Measurements from ENCODE around the gene TRIM27.
"Not testable (repeated sequence)": the region's sequence is repeated elsewhere in the genome, so short reads cannot be mapped to it uniquely, and the experiment has no call there.

TRIM27 gene

DNA sequence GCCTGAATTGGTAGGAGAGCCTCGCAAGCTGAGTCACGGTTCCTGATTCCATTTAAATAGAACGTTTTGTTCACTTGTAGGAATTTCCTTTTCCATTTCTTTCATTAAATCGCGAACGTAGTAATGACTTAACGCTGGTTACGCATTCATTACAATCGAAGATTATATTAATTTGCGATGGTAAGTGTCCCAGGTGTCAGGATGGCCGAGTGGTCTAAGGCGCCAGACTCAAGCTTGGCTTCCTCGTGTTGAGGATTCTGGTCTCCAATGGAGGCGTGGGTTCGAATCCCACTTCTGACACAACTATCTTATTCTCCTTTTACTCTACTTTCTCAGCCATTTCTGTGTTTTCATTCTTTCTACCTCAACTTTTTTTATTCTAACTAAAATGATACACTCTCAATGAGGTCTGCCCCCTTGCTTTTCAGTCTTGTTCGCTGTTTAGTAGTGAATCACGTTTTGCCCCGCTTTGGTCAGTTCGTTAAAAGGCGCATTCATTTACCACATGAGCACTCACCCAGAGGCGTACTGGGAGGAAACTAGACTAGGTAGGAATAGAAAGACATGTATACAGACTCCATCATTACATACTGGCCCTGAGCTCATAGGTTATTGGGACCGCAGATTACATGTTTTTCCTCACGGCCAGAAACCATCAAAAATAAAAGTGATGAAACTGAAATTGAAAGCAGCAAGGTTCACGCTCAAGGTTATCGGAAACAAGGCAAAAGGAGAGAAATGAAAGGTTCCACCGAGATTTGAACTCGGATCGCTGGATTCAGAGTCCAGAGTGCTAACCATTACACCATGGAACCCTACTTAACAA, 17.3 kb upstream of the TRIM27 start:
- ChIA-PET POLR2A (no interaction called here), CTCF (interaction anchor here (1.0 to 2.7 kb wide), 4 partner anchors 22 to 103 kb away, joined by 3 to 10 read pairs (median 3); no protein-coding TSS in a partner anchor)
- TF ChIP-seq, protein P1, sequence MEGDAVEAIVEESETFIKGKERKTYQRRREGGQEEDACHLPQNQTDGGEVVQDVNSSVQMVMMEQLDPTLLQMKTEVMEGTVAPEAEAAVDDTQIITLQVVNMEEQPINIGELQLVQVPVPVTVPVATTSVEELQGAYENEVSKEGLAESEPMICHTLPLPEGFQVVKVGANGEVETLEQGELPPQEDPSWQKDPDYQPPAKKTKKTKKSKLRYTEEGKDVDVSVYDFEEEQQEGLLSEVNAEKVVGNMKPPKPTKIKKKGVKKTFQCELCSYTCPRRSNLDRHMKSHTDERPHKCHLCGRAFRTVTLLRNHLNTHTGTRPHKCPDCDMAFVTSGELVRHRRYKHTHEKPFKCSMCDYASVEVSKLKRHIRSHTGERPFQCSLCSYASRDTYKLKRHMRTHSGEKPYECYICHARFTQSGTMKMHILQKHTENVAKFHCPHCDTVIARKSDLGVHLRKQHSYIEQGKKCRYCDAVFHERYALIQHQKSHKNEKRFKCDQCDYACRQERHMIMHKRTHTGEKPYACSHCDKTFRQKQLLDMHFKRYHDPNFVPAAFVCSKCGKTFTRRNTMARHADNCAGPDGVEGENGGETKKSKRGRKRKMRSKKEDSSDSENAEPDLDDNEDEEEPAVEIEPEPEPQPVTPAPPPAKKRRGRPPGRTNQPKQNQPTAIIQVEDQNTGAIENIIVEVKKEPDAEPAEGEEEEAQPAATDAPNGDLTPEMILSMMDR (IDR thresholded peaks at IDR 0.05; ENCODE audit: control extremely low read depth, extremely low read depth, low read depth, missing control alignments): no peak
- peak; percentile 39 for DNase-seq (ENCODE audit: extremely low spot score)

DNA sequence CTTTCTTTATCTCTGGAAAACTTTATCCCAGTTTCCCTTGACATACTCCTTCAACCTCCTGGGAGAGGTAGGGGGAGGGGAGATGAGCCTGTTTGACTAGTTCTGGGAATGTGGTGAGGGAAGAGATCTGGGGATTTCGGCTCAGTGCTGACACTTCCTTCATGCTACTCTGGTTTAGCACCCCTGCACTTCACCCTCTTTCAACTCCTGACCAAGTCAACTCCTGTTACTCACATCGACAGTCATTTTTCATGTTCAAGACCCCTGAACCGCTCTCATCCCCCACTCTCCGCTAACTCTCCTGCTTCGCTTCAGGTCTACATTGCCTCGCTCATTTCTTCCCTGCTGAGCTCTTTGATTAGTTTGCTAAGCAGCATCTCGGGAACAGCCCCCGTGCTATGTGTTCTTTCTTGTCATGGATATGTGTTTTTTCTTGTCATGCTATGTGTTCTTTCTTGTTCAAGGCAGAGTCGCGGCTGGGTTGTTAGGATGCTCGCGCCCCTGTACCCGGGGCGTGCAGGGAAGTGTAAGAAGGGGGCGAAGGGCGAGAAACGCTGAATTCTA, 16.6 kb upstream of the TRIM27 start:
- no peak for DNase-seq (ENCODE audit: extremely low spot score)
- CTCF ChIA-PET: interaction anchor here (1.0 to 2.7 kb wide), 4 partner anchors 21 to 103 kb away, joined by 3 to 10 read pairs (median 3); no protein-coding TSS in a partner anchor
- POLR2A ChIA-PET: no interaction called here

DNA sequence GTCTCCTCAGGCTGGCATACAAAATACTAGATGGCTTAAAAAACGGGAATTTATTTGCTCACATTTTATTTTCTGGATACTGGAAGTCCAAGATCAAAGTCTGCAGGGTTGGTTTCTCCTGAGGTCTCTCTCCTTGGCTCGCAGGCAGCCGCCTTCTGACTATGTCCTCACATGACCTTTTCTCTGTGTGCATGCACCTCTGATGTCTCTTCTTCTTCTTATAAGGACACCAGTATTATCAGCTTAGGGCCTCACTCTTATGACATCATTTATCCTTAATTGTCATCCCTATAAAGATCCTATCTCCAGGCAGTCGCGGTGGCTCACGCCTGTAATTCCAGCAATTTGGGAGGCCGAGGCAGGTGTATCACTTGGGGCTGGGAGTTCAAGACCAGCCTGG, 9.3 kb upstream of the TRIM27 start:
- POLR2A ChIA-PET: no interaction called here
- TF ChIP-seq, protein P1 (IDR thresholded peaks at IDR 0.05; ENCODE audit: control extremely low read depth, extremely low read depth, low read depth, missing control alignments): no peak
- no peak for DNase-seq (ENCODE audit: extremely low spot score)
- CTCF ChIA-PET: interaction anchor here (1.3 kb wide), 1 partner anchor 14 kb away, joined by 3 read pairs; no protein-coding TSS in a partner anchor

More for the DNA sequence above, 16.6 kb upstream of the TRIM27 start:
- TF ChIP-seq, protein P1 (IDR thresholded peaks at IDR 0.05; ENCODE audit: control extremely low read depth, extremely low read depth, low read depth, missing control alignments): no peak

DNA sequence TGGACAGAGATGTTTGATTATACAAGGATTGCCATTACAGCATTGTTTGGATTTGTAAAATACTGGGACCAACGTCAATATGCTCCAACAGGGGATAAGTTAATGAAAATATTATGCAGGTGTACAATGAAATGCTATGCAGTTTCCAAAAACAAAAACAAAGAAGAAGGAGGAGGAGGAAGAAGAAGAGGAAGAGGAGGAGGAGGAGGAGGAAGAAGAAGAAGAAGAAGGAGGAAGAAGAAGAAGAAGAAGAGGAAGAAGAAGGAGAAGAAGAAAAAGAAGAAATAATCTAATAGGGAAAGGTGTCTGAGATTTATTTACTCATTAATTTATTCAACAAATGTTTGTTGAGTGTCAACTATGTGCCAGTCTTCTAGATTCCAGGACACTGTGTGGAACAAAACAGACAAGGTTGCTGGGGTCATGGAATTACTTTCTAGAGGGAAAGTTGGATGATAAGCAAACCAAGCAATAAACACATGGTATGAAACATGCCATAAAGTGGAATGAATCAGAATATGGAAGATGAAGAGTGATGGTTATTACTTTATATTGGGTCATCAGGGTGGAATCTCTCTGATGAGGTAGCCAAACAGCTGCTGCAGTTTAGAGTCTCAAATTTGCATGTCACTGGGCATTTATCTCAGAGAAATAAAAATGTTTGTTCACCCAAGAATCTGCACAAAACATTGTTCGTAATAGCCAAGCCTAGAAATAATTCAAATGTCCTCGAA, 6.3 kb upstream of the TRIM27 start:
- TF ChIP-seq, protein P1 (IDR thresholded peaks at IDR 0.05; ENCODE audit: control extremely low read depth, extremely low read depth, low read depth, missing control alignments): no peak
- ChIA-PET CTCF (no interaction called here), POLR2A (no interaction called here)
- no peak for DNase-seq (ENCODE audit: extremely low spot score)

DNA sequence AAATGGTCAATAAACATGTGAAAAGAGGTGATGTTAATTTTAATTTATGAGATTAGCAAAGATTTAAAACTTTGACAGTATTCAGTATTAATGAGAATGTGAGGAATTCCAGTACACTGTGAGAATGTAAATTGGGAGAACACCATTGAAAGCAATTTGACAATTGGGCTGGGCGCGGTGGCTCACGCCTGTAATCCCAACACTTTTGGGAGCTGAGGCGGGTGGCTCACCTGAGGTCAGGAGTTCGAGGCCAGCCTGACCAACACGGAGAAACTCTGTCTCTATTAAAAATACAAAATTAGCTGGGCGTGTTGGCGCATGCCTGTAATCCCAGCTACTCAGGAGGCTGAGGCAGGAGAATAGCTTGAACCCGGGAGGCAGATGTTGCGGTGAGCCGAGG, 5.6 kb upstream of the TRIM27 start:
- POLR2A ChIA-PET: interaction anchor here (0.7 kb wide), 1 partner anchor 10 kb away, joined by 4 read pairs; no protein-coding TSS in a partner anchor
- CTCF ChIA-PET: not testable (repeated sequence)

DNA sequence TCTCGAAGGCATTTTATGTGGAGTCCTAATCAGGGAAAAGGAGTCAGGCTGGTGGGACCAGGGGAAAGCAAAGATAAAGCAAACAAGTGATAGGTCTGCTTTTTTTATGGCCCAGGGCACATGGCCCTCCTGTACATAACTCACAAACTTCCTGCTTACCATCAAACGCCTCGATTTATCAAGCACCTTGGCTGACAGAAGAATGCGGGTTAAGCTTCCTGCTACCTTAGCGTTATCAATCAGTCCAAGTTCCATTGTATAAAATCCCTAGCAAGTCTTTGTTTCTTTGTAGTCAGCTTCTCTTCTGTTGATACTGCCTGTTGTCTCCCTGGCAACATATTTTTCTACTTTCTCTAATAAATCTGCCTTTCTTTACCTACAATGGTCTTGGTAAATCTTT, 4.1 kb upstream of the TRIM27 start:
- CTCF ChIA-PET: interaction anchor here (1.5 kb wide), 1 partner anchor 9 kb away, joined by 3 read pairs; no protein-coding TSS in a partner anchor
- DNase-seq (ENCODE audit: extremely low spot score): no peak
- TF ChIP-seq, protein P1 (IDR thresholded peaks at IDR 0.05; ENCODE audit: control extremely low read depth, extremely low read depth, low read depth, missing control alignments): no peak
- POLR2A ChIA-PET: no interaction called here

More for the DNA sequence above, 5.6 kb upstream of the TRIM27 start:
- not testable (repeated sequence) for DNase-seq (ENCODE audit: extremely low spot score)

Measured in GM10248 (cell line).